GM23248 (cell line): Measurements from ENCODE around the gene FLOT1. TPM values are rescaled to one million over a fixed set of nuclear protein-coding genes. Genes with fewer than 3 reads are reported as not detected.

Experiments used
- DNase-seq: peaks from one replicate; pipeline ENCODE4 v3.0.0-alpha.2; 2015
- H2AFZ ChIP-seq: fragments of 200-600 bp; sonication (generic); 2 replicates; pipeline ENCODE4 v1.6.1; 2016; ENCODE audit warnings: antibody characterized with exemption
- H3F3A ChIP-seq: fragments of 200-600 bp; sonication (generic); 2 replicates; pipeline ENCODE4 v1.6.1; 2016; ENCODE audit warnings: mild to moderate bottlenecking, antibody characterized with exemption, mixed run types; ENCODE audit not compliant: insufficient read depth
- H3K27ac ChIP-seq: fragments of 200-600 bp; sonication (generic); 2 replicates; pipeline ENCODE4 v1.5.1; 2016; ENCODE audit warnings: mild to moderate bottlenecking
- H3K27me3 ChIP-seq: fragments of 200-600 bp; sonication (generic); replicated peaks from 2 replicates; pipeline ENCODE4 v1.6.1; 2016; ENCODE audit warnings: mild to moderate bottlenecking; ENCODE audit not compliant: insufficient read depth
- H3K36me3 ChIP-seq: fragments of 200-600 bp; sonication (generic); 2 replicates; pipeline ENCODE4 v1.6.1; 2016; ENCODE audit warnings: low read depth, mild to moderate bottlenecking
- H3K4me1 ChIP-seq: fragments of 200-600 bp; sonication (generic); 2 replicates; pipeline ENCODE4 v1.6.1; 2016; ENCODE audit warnings: mild to moderate bottlenecking; ENCODE audit not compliant: insufficient read depth
- H3K4me2 ChIP-seq: fragments of 200-600 bp; sonication (generic); one replicate; pipeline ENCODE4 v1.6.1; 2016; ENCODE audit warnings: mild to moderate bottlenecking; ENCODE audit not compliant: unreplicated experiment
- H3K4me3 ChIP-seq: fragments of 200-600 bp; sonication (generic); 2 replicates; pipeline ENCODE4 v1.5.1; 2016; ENCODE audit warnings: mild to moderate bottlenecking
- H3K79me2 ChIP-seq: fragments of 200-600 bp; sonication (generic); 2 replicates; pipeline ENCODE4 v1.6.1; 2016; ENCODE audit warnings: mild to moderate bottlenecking; ENCODE audit not compliant: insufficient read depth
- H3K9ac ChIP-seq: fragments of 200-600 bp; sonication (generic); 2 replicates; pipeline ENCODE4 v1.6.1; 2016; ENCODE audit warnings: mild to moderate bottlenecking
- H3K9me2 ChIP-seq: fragments of 200-600 bp; sonication (generic); 2 replicates; pipeline ENCODE4 v1.6.1; 2016; ENCODE audit warnings: mixed run types, mild to moderate bottlenecking, moderate library complexity; ENCODE audit not compliant: insufficient read depth
- H3K9me3 ChIP-seq: fragments of 200-600 bp; sonication (generic); one replicate; pipeline ENCODE4 v1.6.1; 2017; ENCODE audit warnings: low read depth
- H4K20me1 ChIP-seq: fragments of 200-600 bp; sonication (generic); 2 replicates; pipeline ENCODE4 v1.6.0; 2016; ENCODE audit not compliant: insufficient read depth
- EZH2 ChIP-seq: fragments of 200-600 bp; sonication (generic); IDR thresholded peaks from 2 replicates; pipeline ENCODE4 v1.6.1; 2018; ENCODE audit warnings: antibody characterized with exemption, mild to moderate bottlenecking; ENCODE audit not compliant: insufficient read depth, poor library complexity, severe bottlenecking
- EZH2phosphoT487 ChIP-seq: fragments of 200-600 bp; sonication (generic); IDR thresholded peaks from 2 replicates; pipeline ENCODE4 v1.6.1; 2018; ENCODE audit warnings: antibody characterized with exemption, moderate library complexity, mild to moderate bottlenecking, low read depth; ENCODE audit not compliant: insufficient read depth
- WGBS, 2 experiments: methylation state at CpG; one replicate each; pipeline ENCODE4 v1.1.6; 2015 to 2017; ENCODE audit warnings: low lambda C conversion rate in 2 of 2, low coverage in 1 of 2; ENCODE audit errors: missing lambda C conversion rate in 2 of 2; 5-methylcytosine and 5-hydroxymethylcytosine counted together
- in situ Hi-C: fragments of 300-500 bp; cut with MboI; formaldehyde crosslinking; loops from 2 replicates; pipeline ENCODE4 v1.15.0; 2020
- polyA plus RNA-seq: library from polyadenylated mRNA; unstranded; fragments of >200 nt; fragmentation: Nextera tagmentation; extraction: Ambion mirVana; gene quantifications from 2 replicates; pipeline ENCODE4 v1.2.1, GENCODE V29; 2016
- small RNA-seq: library from RNA; depleted of rRNA; stranded (forward); fragments of <200 nt; gene quantifications from one replicate; pipeline ENCODE3, GENCODE V24; 2014; ENCODE audit warnings: low read depth, low replicate concordance
- total RNA-seq: library from RNA; depleted of rRNA; stranded (reverse); fragments of >200 nt; shearing (Covaris generic); gene quantifications from 2 replicates; pipeline ENCODE4 v1.2.3, GENCODE V29; 2014; rRNA removed

FLOT1 gene
- total and polyA plus RNA-seq, 2 experiments from 2014 or later = 165 to 171 TPM

DNA sequence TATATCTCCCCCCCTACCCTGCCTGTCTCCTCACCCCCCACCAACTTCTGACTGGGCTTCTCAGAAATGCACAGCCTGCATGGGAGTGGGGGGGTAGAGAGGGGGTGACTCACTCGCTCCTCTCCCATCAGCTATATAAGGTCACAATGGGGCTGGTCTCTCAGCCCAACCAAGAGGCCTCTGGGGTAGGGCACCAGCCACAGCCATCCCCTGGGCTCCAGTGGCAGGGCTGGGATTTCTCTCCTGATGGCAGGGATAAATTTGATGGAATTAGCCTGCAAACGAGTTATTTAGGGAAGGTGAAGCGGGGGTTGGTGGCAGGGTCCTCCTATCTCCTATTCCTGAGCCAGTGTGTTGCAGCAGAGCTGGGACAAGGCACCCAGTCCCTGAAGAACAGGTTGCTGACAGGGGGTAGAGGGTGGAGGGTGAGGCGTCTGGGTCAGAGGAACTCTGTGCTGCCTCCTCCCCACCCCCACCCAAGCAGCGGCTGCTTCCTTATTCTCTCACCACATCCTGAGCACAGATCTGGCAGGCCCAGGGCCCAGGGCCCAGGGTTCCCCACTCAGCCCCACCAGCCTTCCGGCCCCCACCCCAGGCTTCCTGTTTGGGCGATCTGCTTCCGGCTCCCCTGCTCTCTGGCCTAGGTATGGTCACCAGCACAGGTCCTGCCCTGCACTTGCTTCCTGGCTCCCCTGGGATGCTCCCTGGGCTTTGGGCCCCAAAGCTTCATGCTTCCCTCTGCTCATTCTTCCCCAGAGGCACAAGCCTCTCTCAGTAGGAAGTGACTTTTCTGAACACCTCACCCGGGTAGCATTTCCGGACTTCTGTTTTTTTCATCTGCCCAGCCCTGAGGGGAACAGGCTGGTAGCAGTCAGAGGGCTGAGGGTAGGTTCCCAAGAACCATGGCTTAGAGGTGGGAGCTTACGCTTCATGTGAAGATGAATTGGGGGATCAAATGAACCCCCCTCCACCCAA lies 60.1 kb downstream of the FLOT1 start:
- Histone ChIP-seq H3K27me3 (no peaks in the 10 kb centered on the region), H3K79me2 (peaks cover 95% of the 10 kb centered on the region), H3K9me2 (no peaks in the 10 kb centered on the region), H4K20me1 (no peaks in the 10 kb centered on the region), H3F3A (peaks cover 53% of the 10 kb centered on the region), H3K27ac (peak overlapping the region; percentile 100), H3K4me3 (peak overlapping the region; percentile 100), H3K9me3 (no peaks in the 10 kb centered on the region), H3K4me1 (peaks cover 20% of the 10 kb centered on the region), H3K4me2 (peak overlapping the region; percentile 100), H3K36me3 (peaks cover 22% of the 10 kb centered on the region), H3K9ac (peak overlapping the region; percentile 100), H2AFZ (no peak overlapping the region)
- WGBS, 2 experiments = 2 to 3% methylated on average over 8 to 11 of the region's 11 CpGs
- peak; percentile 93 for DNase-seq
- in situ Hi-C loops = no loop called here
- TF ChIP-seq EZH2phosphoT487 = no peak
- TF ChIP-seq EZH2 = no peak

DNA sequence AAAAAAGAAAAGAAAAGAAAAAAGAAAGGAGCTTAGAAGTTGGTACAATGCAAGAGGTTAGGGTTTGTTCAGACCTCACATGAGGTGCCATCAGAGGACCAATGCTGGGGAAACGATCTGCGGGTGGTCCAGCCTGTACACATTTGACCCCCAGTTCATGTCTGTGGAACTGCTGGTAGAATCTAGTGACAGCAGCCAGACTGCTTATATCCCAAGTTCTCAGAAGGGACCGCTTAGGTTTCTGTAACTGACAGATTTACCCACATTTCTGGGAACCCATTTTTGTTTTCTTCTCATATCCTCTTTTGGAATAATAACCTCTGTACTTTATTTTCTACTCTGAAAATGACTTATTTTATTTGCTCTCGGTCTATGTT lies 60.7 kb downstream of the FLOT1 start:
- Histone ChIP-seq H3K27me3 (no peaks in the 10 kb centered on the region), H3K27ac (peak overlapping the region; percentile 100), H3F3A (peaks cover 57% of the 10 kb centered on the region), H3K9me2 (no peaks in the 10 kb centered on the region), H4K20me1 (no peaks in the 10 kb centered on the region), H3K9ac (peak overlapping the region; percentile 100), H3K4me2 (peak overlapping the region; percentile 100), H3K9me3 (no peaks in the 10 kb centered on the region), H3K36me3 (peaks cover 29% of the 10 kb centered on the region), H3K79me2 (peaks cover 99% of the 10 kb centered on the region), H2AFZ (no peak overlapping the region), H3K4me3 (peak overlapping the region; percentile 100), H3K4me1 (peaks cover 20% of the 10 kb centered on the region)
- in situ Hi-C loops = no loop called here
- TF ChIP-seq EZH2 (no peak), EZH2phosphoT487 (no peak)
- 48% methylated on average over 4 of the region's 4 CpGs for WGBS, 2 experiments
- no peak for DNase-seq

DNA sequence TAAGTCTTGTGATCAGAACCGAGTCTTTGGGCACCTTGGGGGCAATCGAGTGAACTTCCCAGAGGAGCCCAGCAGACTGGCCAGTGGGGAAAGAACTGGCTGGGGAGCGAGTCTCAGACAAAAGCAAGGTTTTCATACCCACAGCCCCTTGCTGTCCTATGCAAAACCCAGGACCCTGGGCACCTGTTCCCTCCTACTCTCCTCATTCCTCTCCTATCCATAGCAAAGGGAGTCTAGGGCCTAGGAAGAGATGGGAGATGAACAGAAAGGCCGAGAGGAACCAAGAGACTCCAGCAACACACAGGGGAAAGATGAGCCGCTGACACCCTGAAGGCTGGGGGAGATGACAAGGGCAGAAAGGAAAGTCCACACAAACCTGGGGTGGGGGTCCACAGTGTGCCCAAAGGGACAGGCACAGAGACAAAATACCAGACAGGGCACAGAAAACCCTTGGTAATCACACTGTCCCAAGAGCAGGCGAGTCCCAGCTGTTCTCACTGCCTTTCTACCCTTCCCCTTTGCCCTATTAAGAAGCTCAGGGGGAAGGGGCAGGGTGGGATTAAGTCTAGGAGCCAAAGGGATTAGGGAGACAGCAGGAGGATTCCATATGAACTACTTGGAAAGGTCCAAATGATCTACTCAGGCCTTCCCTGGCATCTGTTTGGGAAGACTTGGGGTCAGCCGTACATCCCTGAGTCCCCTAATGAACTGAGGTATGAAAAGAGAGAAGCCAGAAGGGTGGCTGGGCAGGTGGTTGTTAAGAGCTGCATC lies 62.5 kb downstream of the FLOT1 start:
- H3K4me3 ChIP-seq = peak overlapping the region; percentile 100
- H3K36me3 ChIP-seq = peaks cover 33% of the 10 kb centered on the region
- peaks cover 89% of the 10 kb centered on the region for H3K79me2 ChIP-seq
- H4K20me1 ChIP-seq = no peaks in the 10 kb centered on the region
- no peaks in the 10 kb centered on the region for H3K9me2 ChIP-seq
- H2AFZ ChIP-seq = no peak overlapping the region
- no peak for DNase-seq
- H3K9me3 ChIP-seq = no peaks in the 10 kb centered on the region
- H3F3A ChIP-seq = peaks cover 62% of the 10 kb centered on the region
- peak overlapping the region; percentile 1; the same call in 1 of the 2 replicates for H3K27ac ChIP-seq
- no peak for TF ChIP-seq EZH2phosphoT487
- TF ChIP-seq EZH2 = no peak
- peak overlapping the region; percentile 42 for H3K4me2 ChIP-seq
- in situ Hi-C loops = no loop called here
- H3K27me3 ChIP-seq = no peaks in the 10 kb centered on the region
- peaks cover 20% of the 10 kb centered on the region for H3K4me1 ChIP-seq
- peak overlapping the region; percentile 100 for H3K9ac ChIP-seq
- 68 to 74% methylated on average over 7 of the region's 7 CpGs for WGBS, 2 experiments

GRCh38 chr6:30678964-30679726 lies 63.3 kb downstream of the FLOT1 start:
- in situ Hi-C loops = no loop called here
- no peaks in the 10 kb centered on the region for H3K9me2 ChIP-seq
- H3K27me3 ChIP-seq = no peaks in the 10 kb centered on the region
- H3K9me3 ChIP-seq = no peaks in the 10 kb centered on the region
- no peaks in the 10 kb centered on the region for H4K20me1 ChIP-seq
- peak; percentile 80 for DNase-seq
- peak overlapping the region; percentile 56 for H3K4me2 ChIP-seq
- peak overlapping the region; percentile 1; the same call in 1 of the 2 replicates for H3K27ac ChIP-seq
- peaks cover 20% of the 10 kb centered on the region for H3K4me1 ChIP-seq
- WGBS, 2 experiments = 14 to 18% methylated on average over 24 to 31 of the region's 31 CpGs
- peak overlapping the region; percentile 100 for H3K4me3 ChIP-seq
- H2AFZ ChIP-seq = no peak overlapping the region
- H3K36me3 ChIP-seq = peaks cover 33% of the 10 kb centered on the region
- H3K79me2 ChIP-seq = peaks cover 81% of the 10 kb centered on the region
- H3K9ac ChIP-seq = peak overlapping the region; percentile 100
- peaks cover 67% of the 10 kb centered on the region for H3F3A ChIP-seq
- TF ChIP-seq EZH2 = no peak
- no peak for TF ChIP-seq EZH2phosphoT487

Small RNA genes lying within 50 kb of the gene (small RNA-seq; reads per million reads assigned to genes)
- gene RF00019 = not detected
- gene RN7SL353P = not detected

Other genes starting within 250 kb of the FLOT1 start
- 62.3 and 64.8 TPM in 2 replicates for gene GNL1, start 186.2 kb downstream of the FLOT1 start, total RNA-seq
- 72.1 and 78.9 TPM in 2 replicates for gene GNL1, start 186.2 kb downstream of the FLOT1 start, polyA plus RNA-seq
- gene PRR3, start 185.4 kb downstream of the FLOT1 start, total RNA-seq = 5.2 and 6.5 TPM in 2 replicates
- gene PRR3, start 185.4 kb downstream of the FLOT1 start, polyA plus RNA-seq = 7.1 and 7.3 TPM in 2 replicates
- gene ABCF1, start 171.2 kb downstream of the FLOT1 start, total RNA-seq = 31.3 and 42.0 TPM in 2 replicates
- 35.5 and 39.7 TPM in 2 replicates for gene ABCF1, start 171.2 kb downstream of the FLOT1 start, polyA plus RNA-seq
- gene PPP1R10, start 125.4 kb downstream of the FLOT1 start, total RNA-seq = 23.9 and 27.3 TPM in 2 replicates
- 23.6 and 32.7 TPM in 2 replicates for gene PPP1R10, start 125.4 kb downstream of the FLOT1 start, polyA plus RNA-seq
- gene MRPS18B, start 124.8 kb downstream of the FLOT1 start, total RNA-seq = 33.5 and 41.4 TPM in 2 replicates
- gene MRPS18B, start 124.8 kb downstream of the FLOT1 start, polyA plus RNA-seq = 59.2 and 61.2 TPM in 2 replicates
- 2.3 and 3.7 TPM in 2 replicates for gene ATAT1, start 115.8 kb downstream of the FLOT1 start, total RNA-seq
- 12.3 and 12.6 TPM in 2 replicates for gene ATAT1, start 115.8 kb downstream of the FLOT1 start, polyA plus RNA-seq
- 2.4 and 4.6 TPM in 2 replicates for gene C6orf136, start 95.6 kb downstream of the FLOT1 start, total RNA-seq
- gene C6orf136, start 95.6 kb downstream of the FLOT1 start, polyA plus RNA-seq = 8.6 and 10.6 TPM in 2 replicates
- 30.4 and 30.6 TPM in 2 replicates for gene DHX16, start 69.7 kb downstream of the FLOT1 start, total RNA-seq
- gene DHX16, start 69.7 kb downstream of the FLOT1 start, polyA plus RNA-seq = 23.6 and 26.7 TPM in 2 replicates
- 85.5 and 108 TPM in 2 replicates for gene PPP1R18, start 56.0 kb downstream of the FLOT1 start, total RNA-seq
- 66.6 and 67.8 TPM in 2 replicates for gene PPP1R18, start 56.0 kb downstream of the FLOT1 start, polyA plus RNA-seq
- gene NRM, start 51.7 kb downstream of the FLOT1 start, total RNA-seq = 5.8 and 6.2 TPM in 2 replicates
- 11.3 and 11.6 TPM in 2 replicates for gene NRM, start 51.7 kb downstream of the FLOT1 start, polyA plus RNA-seq
- gene MDC1, start 25.4 kb downstream of the FLOT1 start, total RNA-seq = 4.9 and 6.6 TPM in 2 replicates
- gene MDC1, start 25.4 kb downstream of the FLOT1 start, polyA plus RNA-seq = 6.7 and 7.1 TPM in 2 replicates
- gene TUBB, start 22.3 kb downstream of the FLOT1 start, total RNA-seq = 525 and 565 TPM in 2 replicates
- 491 and 520 TPM in 2 replicates for gene TUBB, start 22.3 kb downstream of the FLOT1 start, polyA plus RNA-seq
- 148 and 156 TPM in 2 replicates for gene IER3, start 1.9 kb upstream of the FLOT1 start, total RNA-seq
- 76.4 and 82.1 TPM in 2 replicates for gene IER3, start 1.9 kb upstream of the FLOT1 start, polyA plus RNA-seq
- 23.1 and 27.0 TPM in 2 replicates for gene DDR1, start 141.8 kb upstream of the FLOT1 start, total RNA-seq
- 16.9 and 17.5 TPM in 2 replicates for gene DDR1, start 141.8 kb upstream of the FLOT1 start, polyA plus RNA-seq
- gene GTF2H4, start 165.5 kb upstream of the FLOT1 start, total RNA-seq = 12.8 and 21.7 TPM in 2 replicates
- gene GTF2H4, start 165.5 kb upstream of the FLOT1 start, polyA plus RNA-seq = 5.3 and 5.4 TPM in 2 replicates
- gene VARS2, start 171.6 kb upstream of the FLOT1 start, total RNA-seq = 11.9 and 20.8 TPM in 2 replicates
- gene VARS2, start 171.6 kb upstream of the FLOT1 start, polyA plus RNA-seq = 8.5 and 9.9 TPM in 2 replicates
- not detected in 2 replicates for gene SFTA2, start 189.5 kb upstream of the FLOT1 start, total RNA-seq
- not detected in 2 replicates for gene SFTA2, start 189.5 kb upstream of the FLOT1 start, polyA plus RNA-seq
- not detected in 2 replicates for gene MUCL3, start 198.3 kb upstream of the FLOT1 start, total RNA-seq
- gene MUCL3, start 198.3 kb upstream of the FLOT1 start, polyA plus RNA-seq = not detected in 2 replicates
- not detected in 2 replicates for gene MUC21, start 241.0 kb upstream of the FLOT1 start, total RNA-seq
- not detected in 2 replicates for gene MUC21, start 241.0 kb upstream of the FLOT1 start, polyA plus RNA-seq